GM23338 (cell line): ENCODE data around the gene AXIN1. TPM values are rescaled to one million over a fixed set of nuclear protein-coding genes. Genes with fewer than 3 reads are reported as not detected.

Experiments used
- ATAC-seq: fragments of 200-7000 bp; cut with Tn5 transposase; 3 replicates; pipeline ENCODE4 v1.9.1; 2020
- DNase-seq: peaks from one replicate; pipeline ENCODE4 v3.0.0-alpha.2; 2015; ENCODE audit warnings: low spot score
- H2AFZ ChIP-seq: fragments of 200-600 bp; sonication (generic); 2 replicates; pipeline ENCODE4 v1.8.0; 2016; ENCODE audit warnings: antibody characterized with exemption, mild to moderate bottlenecking, moderate library complexity
- H3F3A ChIP-seq: fragments of 200-600 bp; sonication (generic); replicated peaks from 2 replicates; pipeline ENCODE4 v1.8.0; 2017; ENCODE audit warnings: antibody characterized with exemption, mixed run types, low read depth
- H3K27ac ChIP-seq: fragments of 200-600 bp; sonication (generic); 2 replicates; pipeline ENCODE4 v1.6.1; 2016; ENCODE audit warnings: low read depth
- H3K27me3 ChIP-seq: fragments of 200-600 bp; sonication (generic); 2 replicates; pipeline ENCODE4 v1.8.0; 2016; ENCODE audit warnings: mild to moderate bottlenecking, mixed run types, moderate library complexity; ENCODE audit not compliant: insufficient read depth
- H3K36me3 ChIP-seq: fragments of 200-600 bp; sonication (generic); 2 replicates; pipeline ENCODE4 v1.8.0; 2016; ENCODE audit warnings: mild to moderate bottlenecking; ENCODE audit not compliant: insufficient read depth
- H3K4me1 ChIP-seq: fragments of 200-600 bp; sonication (generic); 2 replicates; pipeline ENCODE4 v1.8.0; 2016; ENCODE audit warnings: mild to moderate bottlenecking, moderate library complexity; ENCODE audit not compliant: insufficient read depth
- H3K4me2 ChIP-seq: fragments of 200-600 bp; sonication (generic); 2 replicates; pipeline ENCODE4 v1.7.1; 2017; ENCODE audit warnings: mixed run types
- H3K4me3 ChIP-seq: fragments of 200-600 bp; sonication (generic); 2 replicates; pipeline ENCODE4 v1.6.1; 2016; ENCODE audit warnings: mixed run types
- H3K79me2 ChIP-seq: fragments of 200-600 bp; sonication (generic); replicated peaks from 2 replicates; pipeline ENCODE4 v1.8.0; 2017; ENCODE audit warnings: mild to moderate bottlenecking; ENCODE audit not compliant: insufficient read depth
- H3K9me2 ChIP-seq: fragments of 200-600 bp; sonication (generic); 2 replicates; pipeline ENCODE4 v1.8.0; 2017; ENCODE audit not compliant: insufficient read depth
- H4K20me1 ChIP-seq: fragments of 200-600 bp; sonication (generic); replicated peaks from 2 replicates; pipeline ENCODE4 v1.8.0; 2017; ENCODE audit warnings: mild to moderate bottlenecking; ENCODE audit not compliant: insufficient read depth
- H3K27ac Mint-ChIP-seq: 2 replicates; pipeline ENCODE4 v1.8.0; 2020; ENCODE audit warnings: inconsistent platforms, mild to moderate bottlenecking, moderate library complexity, mixed read lengths
- H3K27me3 Mint-ChIP-seq: 3 replicates; pipeline ENCODE4 v1.8.0; 2022; ENCODE audit warnings: low read depth, mild to moderate bottlenecking, moderate library complexity, mixed read lengths, inconsistent platforms; ENCODE audit not compliant: insufficient read depth, poor library complexity
- H3K36me3 Mint-ChIP-seq: 3 replicates; pipeline ENCODE4 v1.8.0; 2021; ENCODE audit warnings: low read depth, mild to moderate bottlenecking, inconsistent platforms, moderate library complexity, mixed read lengths
- H3K4me1 Mint-ChIP-seq: 3 replicates; pipeline ENCODE4 v1.8.0; 2020; ENCODE audit warnings: mild to moderate bottlenecking, inconsistent platforms, mixed read lengths
- H3K4me3 Mint-ChIP-seq: 3 replicates; pipeline ENCODE4 v1.8.0; 2021; ENCODE audit warnings: moderate library complexity, mild to moderate bottlenecking, inconsistent platforms, mixed read lengths
- H3K9me3 Mint-ChIP-seq: 3 replicates; pipeline ENCODE4 v1.8.0; 2020; ENCODE audit warnings: moderate library complexity, mild to moderate bottlenecking, inconsistent platforms, mixed read lengths
- CREB1 ChIP-seq: fragments of 250-450 bp; sonication (Bioruptor Pico); IDR thresholded peaks from 2 replicates; pipeline ENCODE4 v1.5.0; 2020; ENCODE audit warnings: low read depth, mild to moderate bottlenecking, moderate library complexity
- ETS1 ChIP-seq: IDR thresholded peaks from 2 replicates; pipeline ENCODE4 v1.6.1; 2016; ENCODE audit warnings: antibody characterized with exemption
- EZH2 ChIP-seq: fragments of 200-600 bp; sonication (generic); IDR thresholded peaks from one replicate; pipeline ENCODE4 v1.8.0; 2017; ENCODE audit warnings: antibody characterized with exemption, mild to moderate bottlenecking, low read depth; ENCODE audit not compliant: unreplicated experiment
- EZH2phosphoT487 ChIP-seq: fragments of 200-600 bp; sonication (generic); IDR thresholded peaks from one replicate; pipeline ENCODE4 v1.8.1; 2018; ENCODE audit warnings: antibody characterized with exemption; ENCODE audit not compliant: unreplicated experiment
- JUNB ChIP-seq: IDR thresholded peaks from one replicate; pipeline ENCODE4 v1.6.1; 2016; ENCODE audit warnings: antibody characterized with exemption; ENCODE audit not compliant: unreplicated experiment
- NANOG ChIP-seq: IDR thresholded peaks from 2 replicates; pipeline ENCODE4 v1.6.1; 2016; ENCODE audit warnings: antibody characterized with exemption, borderline replicate concordance
- POLR2AphosphoS5 ChIP-seq: IDR thresholded peaks from 2 replicates; pipeline ENCODE4 v1.6.1; 2016; ENCODE audit warnings: antibody characterized with exemption, low read depth
- REST ChIP-seq: IDR thresholded peaks from one replicate; pipeline ENCODE4 v1.6.1; 2018; ENCODE audit warnings: antibody characterized with exemption; ENCODE audit not compliant: unreplicated experiment
- STAT1 ChIP-seq: IDR thresholded peaks from one replicate; pipeline ENCODE4 v1.6.1; 2016; ENCODE audit warnings: antibody characterized with exemption; ENCODE audit not compliant: unreplicated experiment
- ZNF114 ChIP-seq: fragments of 250-450 bp; sonication (Bioruptor Pico); IDR thresholded peaks from 2 replicates; pipeline ENCODE4 v1.5.0; 2020; ENCODE audit warnings: mild to moderate bottlenecking, moderate library complexity
- ZNF331 ChIP-seq: fragments of 250-450 bp; sonication (Bioruptor Pico); IDR thresholded peaks from 2 replicates; pipeline ENCODE4 v1.5.0; 2020; ENCODE audit warnings: low read depth, mild to moderate bottlenecking, moderate library complexity
- ZNF462 ChIP-seq: fragments of 250-450 bp; sonication (Bioruptor Pico); IDR thresholded peaks from 2 replicates; pipeline ENCODE4 v1.5.0; 2020; ENCODE audit warnings: mild to moderate bottlenecking, moderate library complexity
- polyA plus RNA-seq: library from polyadenylated mRNA; unstranded; fragments of >200 nt; fragmentation: Nextera tagmentation; extraction: Ambion mirVana; gene quantifications from 2 replicates; pipeline ENCODE4 v1.2.1, GENCODE V29; 2016
- total RNA-seq: library from RNA; depleted of rRNA; stranded (reverse); fragments of >200 nt; shearing (Covaris generic); gene quantifications from 2 replicates; pipeline ENCODE4 v1.2.3, GENCODE V29; 2014
- TF ChIP-seq, protein P1 (sequence below), 2 experiments: fragments of 200-600 bp in 1 of 2; sonication (generic) in 1 of 2; conservative IDR thresholded peaks; 2 replicates each; pipeline versions ENCODE4 v1.5.1 to v1.6.1; 2016 to 2017; ENCODE audit warnings: antibody characterized with exemption in 2 of 2, low read depth in 2 of 2, mild to moderate bottlenecking in 2 of 2, moderate library complexity in 1 of 2

The AXIN1 gene
- total and polyA plus RNA-seq, 2 experiments from 2014 or later: 14.3 to 54.5 TPM

- H3K27ac ChIP-seq: peak overlapping the region; percentile 50; the same call in 1 of the 2 replicates
- Mint-ChIP-seq H3K36me3 (peaks cover 22% of the 10 kb centered on the region), H3K4me3 (no peak overlapping the region), H3K27ac (no peak overlapping the region), H3K9me3 (peaks cover 5% of the 10 kb centered on the region; the same call in 2 of the 3 replicates), H3K4me1 (peaks cover 29% of the 10 kb centered on the region), H3K27me3 (peaks cover 28% of the 10 kb centered on the region)
- TF ChIP-seq ZNF462 (no peak), REST (no peak), STAT1 (no peak), EZH2phosphoT487 (no peak), NANOG (no peak), ZNF114 (CRISPR knock-in tag) (no peak), POLR2AphosphoS5 (no peak), ZNF331 (CRISPR knock-in tag) (no peak), CREB1 (CRISPR knock-in tag) (no peak), EZH2 (no peak), JUNB (no peak), ETS1 (no peak)
- TF ChIP-seq, protein P1, sequence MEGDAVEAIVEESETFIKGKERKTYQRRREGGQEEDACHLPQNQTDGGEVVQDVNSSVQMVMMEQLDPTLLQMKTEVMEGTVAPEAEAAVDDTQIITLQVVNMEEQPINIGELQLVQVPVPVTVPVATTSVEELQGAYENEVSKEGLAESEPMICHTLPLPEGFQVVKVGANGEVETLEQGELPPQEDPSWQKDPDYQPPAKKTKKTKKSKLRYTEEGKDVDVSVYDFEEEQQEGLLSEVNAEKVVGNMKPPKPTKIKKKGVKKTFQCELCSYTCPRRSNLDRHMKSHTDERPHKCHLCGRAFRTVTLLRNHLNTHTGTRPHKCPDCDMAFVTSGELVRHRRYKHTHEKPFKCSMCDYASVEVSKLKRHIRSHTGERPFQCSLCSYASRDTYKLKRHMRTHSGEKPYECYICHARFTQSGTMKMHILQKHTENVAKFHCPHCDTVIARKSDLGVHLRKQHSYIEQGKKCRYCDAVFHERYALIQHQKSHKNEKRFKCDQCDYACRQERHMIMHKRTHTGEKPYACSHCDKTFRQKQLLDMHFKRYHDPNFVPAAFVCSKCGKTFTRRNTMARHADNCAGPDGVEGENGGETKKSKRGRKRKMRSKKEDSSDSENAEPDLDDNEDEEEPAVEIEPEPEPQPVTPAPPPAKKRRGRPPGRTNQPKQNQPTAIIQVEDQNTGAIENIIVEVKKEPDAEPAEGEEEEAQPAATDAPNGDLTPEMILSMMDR (conservative IDR thresholded peaks at IDR 0.05; ENCODE audit: low read depth in 2 of 2): no peak
- H3K4me2 ChIP-seq: no peak overlapping the region
- ATAC-seq (no peak), DNase-seq (no peak)
- H3K79me2 ChIP-seq: peaks cover 5% of the 10 kb centered on the region; the same call in 1 of the 2 replicates
- H3K9me2 ChIP-seq: no peaks in the 10 kb centered on the region
- H3F3A ChIP-seq: peaks cover 38% of the 10 kb centered on the region
- H3K36me3 ChIP-seq: no peaks in the 10 kb centered on the region; the same call in 1 of the 2 replicates
- peaks cover 20% of the 10 kb centered on the region for H3K4me1 ChIP-seq
- no peak overlapping the region for H3K4me3 ChIP-seq
- no peak overlapping the region for H2AFZ ChIP-seq
- H3K27me3 ChIP-seq: no peaks in the 10 kb centered on the region
- H4K20me1 ChIP-seq: no peaks in the 10 kb centered on the region; the same call in 1 of the 2 replicates
Measured at GRCh38 chr16:399340-400019, 47.0 kb upstream of the AXIN1 start.
